H9 (cell line): ENCODE data around the gene GGCX. TPM values are rescaled to one million over a fixed set of nuclear protein-coding genes. Genes with fewer than 3 reads are reported as not detected.

Experiments
- DNase-seq: peaks from one replicate; pipeline ENCODE4 v3.0.0-alpha.2; 2017
- H2AFZ ChIP-seq: one replicate; pipeline ENCODE4 v1.6.1; 2013; ENCODE audit warnings: mild to moderate bottlenecking, low read length, control low read depth, moderate library complexity
- H2AK5ac ChIP-seq: 2 replicates; pipeline ENCODE4 v1.6.1; 2013; ENCODE audit warnings: low read length, control low read depth, mixed read lengths; ENCODE audit not compliant: insufficient read length
- H2BK120ac ChIP-seq: one replicate; pipeline ENCODE4 v1.6.1; 2013; ENCODE audit warnings: low read depth, mild to moderate bottlenecking, low read length, control low read depth, inconsistent platforms; ENCODE audit not compliant: poor library complexity, severe bottlenecking
- H2BK12ac ChIP-seq: 2 replicates; pipeline ENCODE4 v1.6.1; 2013; ENCODE audit warnings: low read length, control low read depth, mixed read lengths, low read depth; ENCODE audit not compliant: insufficient read length
- H2BK15ac ChIP-seq: 2 replicates; pipeline ENCODE4 v1.6.1; 2013; ENCODE audit warnings: low read depth, low read length, control low read depth
- H2BK20ac ChIP-seq: one replicate; pipeline ENCODE4 v1.6.1; 2013; ENCODE audit warnings: low read depth, mild to moderate bottlenecking, low read length, control low read depth, inconsistent platforms; ENCODE audit not compliant: poor library complexity, severe bottlenecking
- H2BK5ac ChIP-seq: 2 replicates; pipeline ENCODE4 v1.6.1; 2013; ENCODE audit warnings: low read length, control low read depth, mixed read lengths; ENCODE audit not compliant: insufficient read length
- H3K14ac ChIP-seq: 2 replicates; pipeline ENCODE4 v1.6.1; 2013; ENCODE audit warnings: low read length, control low read depth; ENCODE audit not compliant: insufficient read depth
- H3K18ac ChIP-seq: 2 replicates; pipeline ENCODE4 v1.6.1; 2013; ENCODE audit warnings: low read depth, mild to moderate bottlenecking, mixed read lengths, low read length, control low read depth; ENCODE audit not compliant: insufficient read length
- H3K23ac ChIP-seq: 2 replicates; pipeline ENCODE4 v1.6.1; 2013; ENCODE audit warnings: low read length, control low read depth, mixed read lengths, low read depth; ENCODE audit not compliant: insufficient read length
- H3K23me2 ChIP-seq: 2 replicates; pipeline ENCODE4 v1.6.1; 2013; ENCODE audit warnings: low read depth, mild to moderate bottlenecking, mixed read lengths, low read length, control low read depth; ENCODE audit not compliant: insufficient read length, poor library complexity, severe bottlenecking
- H3K27ac ChIP-seq: 2 replicates; pipeline ENCODE4 v1.5.1; 2013; ENCODE audit warnings: low read length, control low read depth, mixed read lengths, low read depth; ENCODE audit not compliant: insufficient read length
- H3K27me3 ChIP-seq: 2 replicates; pipeline ENCODE4 v1.6.1; 2013; ENCODE audit warnings: low read length, control low read depth, inconsistent platforms; ENCODE audit not compliant: insufficient read depth
- H3K4ac ChIP-seq: 2 replicates; pipeline ENCODE4 v1.6.1; 2013; ENCODE audit warnings: low read depth, mild to moderate bottlenecking, control low read depth, inconsistent platforms, low read length, moderate library complexity
- H3K4me1 ChIP-seq: 2 replicates; pipeline ENCODE4 v1.6.1; 2013; ENCODE audit warnings: low read length, control low read depth, inconsistent platforms; ENCODE audit not compliant: insufficient read depth
- H3K4me2 ChIP-seq: 2 replicates; pipeline ENCODE4 v1.6.1; 2013; ENCODE audit warnings: low read length, control low read depth, mixed read lengths; ENCODE audit not compliant: insufficient read length, insufficient read depth
- H3K56ac ChIP-seq: 2 replicates; pipeline ENCODE4 v1.6.1; 2013; ENCODE audit warnings: low read depth, mild to moderate bottlenecking, mixed read lengths, low read length, control low read depth; ENCODE audit not compliant: insufficient read length
- H3K79me1 ChIP-seq: 2 replicates; pipeline ENCODE4 v1.6.1; 2013; ENCODE audit warnings: low read depth, mild to moderate bottlenecking, moderate library complexity, low read length, control low read depth, inconsistent platforms; ENCODE audit not compliant: insufficient read depth, poor library complexity, severe bottlenecking
- H3K79me2 ChIP-seq: 2 replicates; pipeline ENCODE4 v1.6.1; 2013; ENCODE audit warnings: low read length, control low read depth, inconsistent platforms; ENCODE audit not compliant: insufficient read depth
- H3K9ac ChIP-seq: 2 replicates; pipeline ENCODE4 v1.6.1; 2013; ENCODE audit warnings: low read length, control low read depth, mixed read lengths; ENCODE audit not compliant: insufficient read length; ENCODE audit errors: extremely low read depth
- H3K9me3 ChIP-seq: one replicate; pipeline ENCODE4 v1.6.1; 2013; ENCODE audit warnings: low read depth, low read length, inconsistent platforms; ENCODE audit not compliant: control insufficient read depth
- H3T11ph ChIP-seq: one replicate; pipeline ENCODE4 v1.6.1; 2013; ENCODE audit warnings: mild to moderate bottlenecking, low read length, control low read depth, inconsistent platforms
- H4K20me1 ChIP-seq: one replicate; pipeline ENCODE4 v1.6.1; 2013; ENCODE audit not compliant: control insufficient read depth, insufficient read length, insufficient read depth
- H4K5ac ChIP-seq: 2 replicates; pipeline ENCODE4 v1.6.1; 2013; ENCODE audit warnings: low read depth, mild to moderate bottlenecking, mixed read lengths, low read length, control low read depth; ENCODE audit not compliant: insufficient read length
- H4K8ac ChIP-seq: replicated peaks from 2 replicates; pipeline ENCODE4 v1.6.1; 2013; ENCODE audit warnings: low read length, control low read depth, mixed read lengths, low read depth; ENCODE audit not compliant: insufficient read length
- H4K91ac ChIP-seq: 2 replicates; pipeline ENCODE4 v1.6.1; 2013; ENCODE audit warnings: low read depth, mild to moderate bottlenecking, moderate library complexity, mixed read lengths, low read length, control low read depth; ENCODE audit not compliant: insufficient read length
- H3K27ac Mint-ChIP-seq, 3 experiments: 2 replicates in 2 of 3; 3 replicates in 1 of 3; pipeline ENCODE4 v1.8.0; 2020 to 2021; ENCODE audit warnings: mixed read lengths in 3 of 3, mild to moderate bottlenecking in 1 of 3, moderate library complexity in 1 of 3
- H3K27me3 Mint-ChIP-seq: 2 replicates; pipeline ENCODE4 v1.8.0; 2021; ENCODE audit warnings: low read depth, mild to moderate bottlenecking, moderate library complexity, mixed read lengths
- H3K36me3 Mint-ChIP-seq, 3 experiments: 2 replicates in 2 of 3; 3 replicates in 1 of 3; pipeline ENCODE4 v1.8.0; 2020 to 2021; ENCODE audit warnings: low read depth in 3 of 3, mixed read lengths in 3 of 3; ENCODE audit not compliant: insufficient read depth in 1 of 3
- H3K4me1 Mint-ChIP-seq, 2 experiments: 2 replicates each; pipeline ENCODE4 v1.8.0; 2020; ENCODE audit warnings: mixed read lengths in 2 of 2
- H3K4me3 Mint-ChIP-seq, 2 experiments: 2 replicates in 1 of 2; 3 replicates in 1 of 2; pipeline ENCODE4 v1.8.0; 2020 to 2021; ENCODE audit warnings: mild to moderate bottlenecking in 2 of 2, mixed read lengths in 2 of 2, moderate library complexity in 1 of 2
- H3K9me3 Mint-ChIP-seq, 2 experiments: 2 replicates in 1 of 2; 3 replicates in 1 of 2; pipeline ENCODE4 v1.8.0; 2020; ENCODE audit warnings: mild to moderate bottlenecking in 2 of 2, mixed read lengths in 2 of 2, moderate library complexity in 1 of 2
- CTCF ChIP-seq: fragments of 200-600 bp; sonication (generic); conservative IDR thresholded peaks from 3 replicates; pipeline ENCODE4 v1.8.0; 2021; ENCODE audit warnings: antibody characterized with exemption, mild to moderate bottlenecking
- WGBS: extraction: QIAGEN DNeasy Blood & Tissue Kit; methylation state at CpG from one replicate; pipeline ENCODE4 v1.1.7; 2013; ENCODE audit warnings: missing lambda C conversion rate, low lambda C conversion rate, mixed read lengths; ENCODE audit not compliant: insufficient read length; ENCODE audit errors: extremely low coverage; 5-methylcytosine and 5-hydroxymethylcytosine counted together
- total RNA-seq: library from RNA; stranded (reverse); gene quantifications from 2 replicates; pipeline ENCODE4 v1.2.1, GENCODE V29; 2021

Gene GGCX
- total RNA-seq, 1 experiment from 2014 or later: 32.9 TPM

GRCh38 chr2:85496436-85496835 is 64.9 kb downstream of the GGCX start:
- TF ChIP-seq CTCF: no peak
- no peak overlapping the region for H2BK20ac ChIP-seq
- H3K4me2 ChIP-seq: no peak overlapping the region
- H3K79me1 ChIP-seq: no peaks in the 10 kb centered on the region
- no peak for DNase-seq
- no peaks in the 10 kb centered on the region for H3K79me2 ChIP-seq
- H3T11ph ChIP-seq: no peak overlapping the region
- H4K8ac ChIP-seq: no peak overlapping the region
- H3K56ac ChIP-seq: no peak overlapping the region
- no peak overlapping the region for H2BK15ac ChIP-seq
- H4K5ac ChIP-seq: no peak overlapping the region
- no peak overlapping the region for H2BK120ac ChIP-seq
- Mint-ChIP-seq H3K9me3 (peaks cover 0 to 3% of the 10 kb centered on the region in 2 experiments; a peak in 1 of 5 replicates), H3K27me3 (no peaks in the 10 kb centered on the region; the same call in 1 of the 2 replicates), H3K36me3 (no peaks in the 10 kb centered on the region), H3K4me1 (peaks cover 17 to 18% of the 10 kb centered on the region in 2 experiments), H3K4me3 (no peak overlapping the region), H3K27ac (no peak overlapping the region)
- no peak overlapping the region for H3K18ac ChIP-seq
- H3K27me3 ChIP-seq: no peaks in the 10 kb centered on the region
- H3K23ac ChIP-seq: no peak overlapping the region
- no peaks in the 10 kb centered on the region for H4K20me1 ChIP-seq
- H3K4ac ChIP-seq: no peak overlapping the region
- H3K14ac ChIP-seq: no peak overlapping the region
- H2AFZ ChIP-seq: no peak overlapping the region
- H2BK5ac ChIP-seq: no peak overlapping the region
- no peak overlapping the region for H2AK5ac ChIP-seq
- no peaks in the 10 kb centered on the region for H3K23me2 ChIP-seq
- H4K91ac ChIP-seq: no peak overlapping the region
- H3K9me3 ChIP-seq: no peaks in the 10 kb centered on the region
- no peak overlapping the region for H3K27ac ChIP-seq
- no CpG with 5 or more reads among the region's 1 CpG for WGBS
- 0 out of 2 replicates have a peak, but pooled peaks cover 2% of the 10 kb centered on the region for H3K4me1 ChIP-seq
- H3K9ac ChIP-seq: no peak overlapping the region
- no peak overlapping the region for H2BK12ac ChIP-seq

Other genes with a start within 250 kb of the GGCX start
- 47.7 and 47.8 TPM in 2 replicates for gene TGOLN2, start 233.5 kb downstream of the GGCX start, total RNA-seq
- 14.7 and 16.7 TPM in 2 replicates for gene RETSAT, start 207.0 kb downstream of the GGCX start, total RNA-seq
- gene ELMOD3, start 206.7 kb downstream of the GGCX start, total RNA-seq: 7.4 and 7.6 TPM in 2 replicates
- 72.8 and 78.8 TPM in 2 replicates for gene CAPG, start 151.1 kb downstream of the GGCX start, total RNA-seq
- gene SH2D6, start 142.8 kb downstream of the GGCX start, total RNA-seq: 0.61 TPM in 2 replicates
- gene MAT2A, start 22.3 kb downstream of the GGCX start, total RNA-seq: 447 and 459 TPM in 2 replicates
- gene VAMP8, start 16.1 kb upstream of the GGCX start, total RNA-seq: 33.4 and 34.3 TPM in 2 replicates
- gene VAMP5, start 22.9 kb upstream of the GGCX start, total RNA-seq: 0.57 and 0.59 TPM in 2 replicates
- gene RNF181, start 34.3 kb upstream of the GGCX start, total RNA-seq: 120 and 122 TPM in 2 replicates
- gene TMEM150A, start 41.2 kb upstream of the GGCX start, total RNA-seq: 19.0 and 19.3 TPM in 2 replicates
- 39.6 and 40.4 TPM in 2 replicates for gene C2orf68, start 50.6 kb upstream of the GGCX start, total RNA-seq
- gene USP39, start 54.7 kb upstream of the GGCX start, total RNA-seq: 77.9 and 79.2 TPM in 2 replicates
- gene SFTPB, start 106.7 kb upstream of the GGCX start, total RNA-seq: not detected in 2 replicates
- not detected in 2 replicates for gene GNLY, start 132.9 kb upstream of the GGCX start, total RNA-seq
- 0.20 and 0.22 TPM in 2 replicates for gene ATOH8, start 192.5 kb upstream of the GGCX start, total RNA-seq